MM.1S (cell line): Measurements from ENCODE around the gene PHTF2.

Source experiments
- DNase-seq: peaks from one replicate; pipeline ENCODE4 v3.0.0-alpha.2; 2015
- H2AFZ ChIP-seq: fragments of 300-600 bp; sonication (generic); 2 replicates; pipeline ENCODE4 v1.6.0; 2016; ENCODE audit warnings: antibody characterized with exemption, low read length
- H3F3A ChIP-seq: fragments of 300-600 bp; sonication (generic); 2 replicates; pipeline ENCODE4 v1.6.1; 2016; ENCODE audit warnings: mild to moderate bottlenecking, antibody characterized with exemption, low read length, moderate library complexity, mixed read lengths; ENCODE audit not compliant: insufficient read depth
- H3K27ac ChIP-seq: fragments of 300-600 bp; sonication (generic); 2 replicates; pipeline ENCODE4 v1.5.1; 2016; ENCODE audit warnings: mild to moderate bottlenecking, low read length
- H3K27me3 ChIP-seq: fragments of 300-600 bp; sonication (generic); replicated peaks from 2 replicates; pipeline ENCODE4 v1.6.0; 2016; ENCODE audit warnings: low read length; ENCODE audit not compliant: insufficient read depth
- H3K36me3 ChIP-seq: fragments of 300-600 bp; sonication (generic); replicated peaks from 2 replicates; pipeline ENCODE4 v1.6.1; 2016; ENCODE audit warnings: mild to moderate bottlenecking, low read length, mixed read lengths; ENCODE audit not compliant: insufficient read depth
- H3K4me1 ChIP-seq: fragments of 300-600 bp; sonication (generic); 2 replicates; pipeline ENCODE4 v1.6.1; 2016; ENCODE audit warnings: low read length, mixed read lengths
- H3K4me2 ChIP-seq: fragments of 300-600 bp; sonication (generic); 2 replicates; pipeline ENCODE4 v1.6.0; 2016; ENCODE audit warnings: low read depth, low read length
- H3K4me3 ChIP-seq: fragments of 300-600 bp; sonication (generic); 2 replicates; pipeline ENCODE4 v1.5.1; 2016; ENCODE audit warnings: low read length, mixed read lengths
- H3K79me2 ChIP-seq: fragments of 300-600 bp; sonication (generic); 2 replicates; pipeline ENCODE4 v1.6.1; 2016; ENCODE audit warnings: mixed run types, low read length, mixed read lengths
- H3K9ac ChIP-seq: fragments of 300-600 bp; sonication (generic); 2 replicates; pipeline ENCODE4 v1.6.1; 2016; ENCODE audit warnings: low read length, mixed read lengths
- H3K9me2 ChIP-seq: fragments of 300-600 bp; sonication (generic); replicated peaks from 2 replicates; pipeline ENCODE4 v1.6.1; 2016; ENCODE audit warnings: mild to moderate bottlenecking, low read length, mixed read lengths; ENCODE audit not compliant: insufficient read depth
- H3K9me3 ChIP-seq: fragments of 300-600 bp; sonication (generic); replicated peaks from 2 replicates; pipeline ENCODE4 v1.6.1; 2016; ENCODE audit warnings: mild to moderate bottlenecking, low read length, mixed read lengths; ENCODE audit not compliant: insufficient read depth
- H4K20me1 ChIP-seq: fragments of 300-600 bp; sonication (generic); 2 replicates; pipeline ENCODE4 v1.6.1; 2016; ENCODE audit warnings: mild to moderate bottlenecking, low read length, moderate library complexity, mixed read lengths; ENCODE audit not compliant: insufficient read depth
- EZH2 ChIP-seq: fragments of 300-600 bp; sonication (generic); optimal IDR thresholded peaks from 2 replicates; pipeline ENCODE3; 2017; ENCODE audit warnings: low read depth, mild to moderate bottlenecking, antibody characterized with exemption, low read length, mixed read lengths
- EZH2phosphoT487 ChIP-seq: fragments of 300-600 bp; sonication (generic); IDR thresholded peaks from 2 replicates; pipeline ENCODE4 v1.6.1; 2018; ENCODE audit warnings: antibody characterized with exemption, low read length
- TF ChIP-seq, protein P1 (sequence below): fragments of 300-600 bp; sonication (generic); IDR thresholded peaks from 2 replicates; pipeline ENCODE4 v1.5.1; 2016; ENCODE audit warnings: antibody characterized with exemption, low read length, mixed read lengths

PHTF2 gene

DNA sequence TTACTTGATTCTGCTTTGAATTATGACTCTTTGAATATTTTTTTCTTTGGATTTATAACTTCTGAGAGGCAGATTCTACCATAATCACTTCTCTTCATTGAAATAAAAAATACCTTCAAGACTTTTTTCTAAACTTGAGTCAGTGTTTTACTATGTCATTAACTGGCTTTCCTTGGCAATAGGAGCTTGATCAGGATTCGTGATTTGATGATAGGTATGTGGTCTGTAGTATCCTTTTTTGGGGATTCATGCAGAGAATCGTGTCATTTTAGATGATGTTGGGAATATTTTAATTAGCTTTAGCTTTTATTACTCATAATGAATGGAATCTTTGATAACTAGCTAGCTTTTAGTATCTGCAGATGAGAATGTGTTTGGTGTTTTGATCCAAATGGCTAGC is 83.3 kb downstream of the PHTF2 start:
- H4K20me1 ChIP-seq, result no peaks in the 10 kb centered on the region
- no peak overlapping the region for H3K9ac ChIP-seq
- no peaks in the 10 kb centered on the region for H3K4me1 ChIP-seq
- no peak overlapping the region for H3K4me2 ChIP-seq
- H3K27me3 ChIP-seq, result no peaks in the 10 kb centered on the region
- H3K9me3 ChIP-seq, result no peaks in the 10 kb centered on the region
- no peak overlapping the region for H3K27ac ChIP-seq
- H2AFZ ChIP-seq, result no peak overlapping the region
- no peaks in the 10 kb centered on the region for H3K36me3 ChIP-seq
- no peak overlapping the region for H3K4me3 ChIP-seq
- H3K79me2 ChIP-seq, result no peaks in the 10 kb centered on the region
- DNase-seq, result no peak
- no peak for TF ChIP-seq EZH2phosphoT487
- TF ChIP-seq EZH2, result no peak
- TF ChIP-seq, protein P1, sequence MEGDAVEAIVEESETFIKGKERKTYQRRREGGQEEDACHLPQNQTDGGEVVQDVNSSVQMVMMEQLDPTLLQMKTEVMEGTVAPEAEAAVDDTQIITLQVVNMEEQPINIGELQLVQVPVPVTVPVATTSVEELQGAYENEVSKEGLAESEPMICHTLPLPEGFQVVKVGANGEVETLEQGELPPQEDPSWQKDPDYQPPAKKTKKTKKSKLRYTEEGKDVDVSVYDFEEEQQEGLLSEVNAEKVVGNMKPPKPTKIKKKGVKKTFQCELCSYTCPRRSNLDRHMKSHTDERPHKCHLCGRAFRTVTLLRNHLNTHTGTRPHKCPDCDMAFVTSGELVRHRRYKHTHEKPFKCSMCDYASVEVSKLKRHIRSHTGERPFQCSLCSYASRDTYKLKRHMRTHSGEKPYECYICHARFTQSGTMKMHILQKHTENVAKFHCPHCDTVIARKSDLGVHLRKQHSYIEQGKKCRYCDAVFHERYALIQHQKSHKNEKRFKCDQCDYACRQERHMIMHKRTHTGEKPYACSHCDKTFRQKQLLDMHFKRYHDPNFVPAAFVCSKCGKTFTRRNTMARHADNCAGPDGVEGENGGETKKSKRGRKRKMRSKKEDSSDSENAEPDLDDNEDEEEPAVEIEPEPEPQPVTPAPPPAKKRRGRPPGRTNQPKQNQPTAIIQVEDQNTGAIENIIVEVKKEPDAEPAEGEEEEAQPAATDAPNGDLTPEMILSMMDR, result no peak
- H3K9me2 ChIP-seq, result no peaks in the 10 kb centered on the region
- H3F3A ChIP-seq, result no peaks in the 10 kb centered on the region

DNA sequence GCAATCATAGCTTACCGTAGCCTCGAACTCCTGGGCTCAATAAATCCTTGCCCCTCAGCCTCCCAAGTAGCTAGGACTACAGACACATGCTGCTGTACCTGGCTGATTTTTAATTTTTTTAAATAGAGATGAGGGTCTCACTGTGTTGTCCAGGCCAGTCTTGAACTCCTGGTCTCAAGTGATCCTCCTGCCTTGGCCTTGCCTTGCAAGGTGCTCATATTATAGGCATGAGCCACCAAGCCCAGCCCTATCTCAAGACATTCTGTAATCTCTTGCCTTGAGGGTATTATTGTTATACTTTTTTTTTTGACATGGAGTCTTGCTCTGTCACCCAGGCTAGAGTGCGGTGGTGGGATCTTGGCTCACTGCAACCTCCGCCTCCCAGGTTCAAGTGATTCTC is 86.6 kb downstream of the PHTF2 start:
- Histone ChIP-seq H3F3A (no peaks in the 10 kb centered on the region), H3K27ac (no peak overlapping the region), H3K79me2 (no peaks in the 10 kb centered on the region), H3K9me2 (no peaks in the 10 kb centered on the region), H3K36me3 (no peaks in the 10 kb centered on the region), H2AFZ (no peak overlapping the region), H3K4me1 (no peaks in the 10 kb centered on the region), H3K4me2 (no peak overlapping the region), H4K20me1 (no peaks in the 10 kb centered on the region), H3K27me3 (no peaks in the 10 kb centered on the region), H3K4me3 (no peak overlapping the region), H3K9me3 (no peaks in the 10 kb centered on the region), H3K9ac (no peak overlapping the region)
- DNase-seq, result no peak
- TF ChIP-seq, protein P1, result no peak
- TF ChIP-seq EZH2phosphoT487, result no peak
- TF ChIP-seq EZH2, result no peak

DNA sequence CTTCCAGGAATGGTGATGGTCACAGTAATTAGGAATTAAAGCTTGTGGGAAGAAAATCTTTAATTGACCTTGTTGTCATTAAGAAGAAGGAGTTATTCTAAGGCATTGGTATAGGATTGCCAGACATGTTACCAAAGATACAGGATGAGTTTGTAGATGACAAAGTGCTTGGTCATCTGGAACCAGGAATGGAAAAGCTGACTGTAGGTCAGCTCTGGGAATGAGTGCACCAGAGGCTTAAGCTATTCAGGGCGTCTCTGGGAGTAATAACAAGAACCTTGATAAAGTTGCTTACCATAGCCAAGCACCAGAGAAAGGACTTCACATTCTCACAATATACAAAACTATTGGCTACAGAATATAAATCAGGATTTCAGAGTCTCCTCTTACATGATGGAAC is 89.0 kb downstream of the PHTF2 start:
- Histone ChIP-seq H3K9me3 (no peaks in the 10 kb centered on the region), H4K20me1 (no peaks in the 10 kb centered on the region), H3K79me2 (no peaks in the 10 kb centered on the region), H3F3A (no peaks in the 10 kb centered on the region), H3K4me1 (no peaks in the 10 kb centered on the region), H3K27ac (no peak overlapping the region), H3K27me3 (no peaks in the 10 kb centered on the region), H3K4me3 (no peak overlapping the region), H3K9me2 (no peaks in the 10 kb centered on the region), H2AFZ (no peak overlapping the region), H3K4me2 (no peak overlapping the region), H3K36me3 (no peaks in the 10 kb centered on the region), H3K9ac (no peak overlapping the region)
- TF ChIP-seq EZH2, result no peak
- TF ChIP-seq EZH2phosphoT487, result no peak
- TF ChIP-seq, protein P1, result no peak
- no peak for DNase-seq

DNA sequence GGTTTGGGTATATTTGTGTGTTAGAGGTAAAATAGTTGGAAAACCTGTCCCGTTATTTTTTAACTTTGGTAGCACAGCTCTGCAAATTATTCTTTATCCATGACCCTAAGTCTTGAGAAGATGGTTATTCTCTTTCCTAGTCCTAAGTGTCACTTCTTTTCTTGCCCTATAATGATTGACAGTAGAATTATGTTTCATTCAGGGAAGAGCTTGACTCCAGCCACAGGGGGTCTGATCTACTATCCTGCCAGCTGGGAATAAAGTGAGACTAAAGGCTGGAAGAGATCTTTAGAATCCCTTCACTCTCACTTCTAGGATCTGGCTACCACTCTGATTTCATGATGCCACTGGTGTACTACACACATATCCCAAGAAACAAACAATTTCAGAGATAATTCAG is 90.4 kb downstream of the PHTF2 start:
- Histone ChIP-seq H2AFZ (no peak overlapping the region), H4K20me1 (no peaks in the 10 kb centered on the region), H3K9ac (no peak overlapping the region), H3K79me2 (no peaks in the 10 kb centered on the region), H3K27ac (no peak overlapping the region), H3K27me3 (no peaks in the 10 kb centered on the region), H3K4me1 (no peaks in the 10 kb centered on the region), H3K9me3 (no peaks in the 10 kb centered on the region), H3K4me3 (no peak overlapping the region), H3K9me2 (no peaks in the 10 kb centered on the region), H3K4me2 (no peak overlapping the region), H3F3A (no peaks in the 10 kb centered on the region), H3K36me3 (no peaks in the 10 kb centered on the region)
- TF ChIP-seq, protein P1, result no peak
- TF ChIP-seq EZH2phosphoT487 (no peak), EZH2 (no peak)
- DNase-seq, result no peak
